H9 (cell line): ENCODE data around the gene TM9SF3. TPM values are rescaled to one million over a fixed set of nuclear protein-coding genes. Genes with fewer than 3 reads are reported as not detected.

Experiments used
- DNase-seq: peaks from one replicate; pipeline ENCODE4 v3.0.0-alpha.2; 2017
- H2AFZ ChIP-seq: one replicate; pipeline ENCODE4 v1.6.1; 2013; ENCODE audit warnings: mild to moderate bottlenecking, low read length, control low read depth, moderate library complexity
- H2AK5ac ChIP-seq: 2 replicates; pipeline ENCODE4 v1.6.1; 2013; ENCODE audit warnings: low read length, control low read depth, mixed read lengths; ENCODE audit not compliant: insufficient read length
- H2BK120ac ChIP-seq: one replicate; pipeline ENCODE4 v1.6.1; 2013; ENCODE audit warnings: low read depth, mild to moderate bottlenecking, low read length, control low read depth, inconsistent platforms; ENCODE audit not compliant: poor library complexity, severe bottlenecking
- H2BK12ac ChIP-seq: 2 replicates; pipeline ENCODE4 v1.6.1; 2013; ENCODE audit warnings: low read length, control low read depth, mixed read lengths, low read depth; ENCODE audit not compliant: insufficient read length
- H2BK15ac ChIP-seq: 2 replicates; pipeline ENCODE4 v1.6.1; 2013; ENCODE audit warnings: low read depth, low read length, control low read depth
- H2BK20ac ChIP-seq: one replicate; pipeline ENCODE4 v1.6.1; 2013; ENCODE audit warnings: low read depth, mild to moderate bottlenecking, low read length, control low read depth, inconsistent platforms; ENCODE audit not compliant: poor library complexity, severe bottlenecking
- H2BK5ac ChIP-seq: 2 replicates; pipeline ENCODE4 v1.6.1; 2013; ENCODE audit warnings: low read length, control low read depth, mixed read lengths; ENCODE audit not compliant: insufficient read length
- H3K14ac ChIP-seq: 2 replicates; pipeline ENCODE4 v1.6.1; 2013; ENCODE audit warnings: low read length, control low read depth; ENCODE audit not compliant: insufficient read depth
- H3K18ac ChIP-seq: 2 replicates; pipeline ENCODE4 v1.6.1; 2013; ENCODE audit warnings: low read depth, mild to moderate bottlenecking, mixed read lengths, low read length, control low read depth; ENCODE audit not compliant: insufficient read length
- H3K23ac ChIP-seq: 2 replicates; pipeline ENCODE4 v1.6.1; 2013; ENCODE audit warnings: low read length, control low read depth, mixed read lengths, low read depth; ENCODE audit not compliant: insufficient read length
- H3K23me2 ChIP-seq: 2 replicates; pipeline ENCODE4 v1.6.1; 2013; ENCODE audit warnings: low read depth, mild to moderate bottlenecking, mixed read lengths, low read length, control low read depth; ENCODE audit not compliant: insufficient read length, poor library complexity, severe bottlenecking
- H3K27ac ChIP-seq: 2 replicates; pipeline ENCODE4 v1.5.1; 2013; ENCODE audit warnings: low read length, control low read depth, mixed read lengths, low read depth; ENCODE audit not compliant: insufficient read length
- H3K27me3 ChIP-seq: 2 replicates; pipeline ENCODE4 v1.6.1; 2013; ENCODE audit warnings: low read length, control low read depth, inconsistent platforms; ENCODE audit not compliant: insufficient read depth
- H3K4ac ChIP-seq: 2 replicates; pipeline ENCODE4 v1.6.1; 2013; ENCODE audit warnings: low read depth, mild to moderate bottlenecking, control low read depth, inconsistent platforms, low read length, moderate library complexity
- H3K4me1 ChIP-seq: 2 replicates; pipeline ENCODE4 v1.6.1; 2013; ENCODE audit warnings: low read length, control low read depth, inconsistent platforms; ENCODE audit not compliant: insufficient read depth
- H3K4me2 ChIP-seq: 2 replicates; pipeline ENCODE4 v1.6.1; 2013; ENCODE audit warnings: low read length, control low read depth, mixed read lengths; ENCODE audit not compliant: insufficient read length, insufficient read depth
- H3K56ac ChIP-seq: 2 replicates; pipeline ENCODE4 v1.6.1; 2013; ENCODE audit warnings: low read depth, mild to moderate bottlenecking, mixed read lengths, low read length, control low read depth; ENCODE audit not compliant: insufficient read length
- H3K79me1 ChIP-seq: 2 replicates; pipeline ENCODE4 v1.6.1; 2013; ENCODE audit warnings: low read depth, mild to moderate bottlenecking, moderate library complexity, low read length, control low read depth, inconsistent platforms; ENCODE audit not compliant: insufficient read depth, poor library complexity, severe bottlenecking
- H3K79me2 ChIP-seq: 2 replicates; pipeline ENCODE4 v1.6.1; 2013; ENCODE audit warnings: low read length, control low read depth, inconsistent platforms; ENCODE audit not compliant: insufficient read depth
- H3K9ac ChIP-seq: 2 replicates; pipeline ENCODE4 v1.6.1; 2013; ENCODE audit warnings: low read length, control low read depth, mixed read lengths; ENCODE audit not compliant: insufficient read length; ENCODE audit errors: extremely low read depth
- H3K9me3 ChIP-seq: one replicate; pipeline ENCODE4 v1.6.1; 2013; ENCODE audit warnings: low read depth, low read length, inconsistent platforms; ENCODE audit not compliant: control insufficient read depth
- H3T11ph ChIP-seq: one replicate; pipeline ENCODE4 v1.6.1; 2013; ENCODE audit warnings: mild to moderate bottlenecking, low read length, control low read depth, inconsistent platforms
- H4K20me1 ChIP-seq: one replicate; pipeline ENCODE4 v1.6.1; 2013; ENCODE audit not compliant: control insufficient read depth, insufficient read length, insufficient read depth
- H4K5ac ChIP-seq: 2 replicates; pipeline ENCODE4 v1.6.1; 2013; ENCODE audit warnings: low read depth, mild to moderate bottlenecking, mixed read lengths, low read length, control low read depth; ENCODE audit not compliant: insufficient read length
- H4K8ac ChIP-seq: replicated peaks from 2 replicates; pipeline ENCODE4 v1.6.1; 2013; ENCODE audit warnings: low read length, control low read depth, mixed read lengths, low read depth; ENCODE audit not compliant: insufficient read length
- H4K91ac ChIP-seq: 2 replicates; pipeline ENCODE4 v1.6.1; 2013; ENCODE audit warnings: low read depth, mild to moderate bottlenecking, moderate library complexity, mixed read lengths, low read length, control low read depth; ENCODE audit not compliant: insufficient read length
- H3K27ac Mint-ChIP-seq, 3 experiments: 2 replicates in 2 of 3; 3 replicates in 1 of 3; pipeline ENCODE4 v1.8.0; 2020 to 2021; ENCODE audit warnings: mixed read lengths in 3 of 3, mild to moderate bottlenecking in 1 of 3, moderate library complexity in 1 of 3
- H3K27me3 Mint-ChIP-seq: 2 replicates; pipeline ENCODE4 v1.8.0; 2021; ENCODE audit warnings: low read depth, mild to moderate bottlenecking, moderate library complexity, mixed read lengths
- H3K36me3 Mint-ChIP-seq, 3 experiments: 2 replicates in 2 of 3; 3 replicates in 1 of 3; pipeline ENCODE4 v1.8.0; 2020 to 2021; ENCODE audit warnings: low read depth in 3 of 3, mixed read lengths in 3 of 3; ENCODE audit not compliant: insufficient read depth in 1 of 3
- H3K4me1 Mint-ChIP-seq, 2 experiments: 2 replicates each; pipeline ENCODE4 v1.8.0; 2020; ENCODE audit warnings: mixed read lengths in 2 of 2
- H3K4me3 Mint-ChIP-seq, 2 experiments: 2 replicates in 1 of 2; 3 replicates in 1 of 2; pipeline ENCODE4 v1.8.0; 2020 to 2021; ENCODE audit warnings: mild to moderate bottlenecking in 2 of 2, mixed read lengths in 2 of 2, moderate library complexity in 1 of 2
- H3K9me3 Mint-ChIP-seq, 2 experiments: 2 replicates in 1 of 2; 3 replicates in 1 of 2; pipeline ENCODE4 v1.8.0; 2020; ENCODE audit warnings: mild to moderate bottlenecking in 2 of 2, mixed read lengths in 2 of 2, moderate library complexity in 1 of 2
- WGBS: extraction: QIAGEN DNeasy Blood & Tissue Kit; methylation state at CpG from one replicate; pipeline ENCODE4 v1.1.7; 2013; ENCODE audit warnings: missing lambda C conversion rate, low lambda C conversion rate, mixed read lengths; ENCODE audit not compliant: insufficient read length; ENCODE audit errors: extremely low coverage; 5-methylcytosine and 5-hydroxymethylcytosine counted together
- total RNA-seq: library from RNA; stranded (reverse); gene quantifications from 2 replicates; pipeline ENCODE4 v1.2.1, GENCODE V29; 2021
- TF ChIP-seq, protein P1 (sequence below): fragments of 200-600 bp; sonication (generic); conservative IDR thresholded peaks from 3 replicates; pipeline ENCODE4 v1.8.0; 2021; ENCODE audit warnings: antibody characterized with exemption, mild to moderate bottlenecking

Gene TM9SF3
- total RNA-seq, 1 experiment from 2014 or later, result 120 TPM

DNA sequence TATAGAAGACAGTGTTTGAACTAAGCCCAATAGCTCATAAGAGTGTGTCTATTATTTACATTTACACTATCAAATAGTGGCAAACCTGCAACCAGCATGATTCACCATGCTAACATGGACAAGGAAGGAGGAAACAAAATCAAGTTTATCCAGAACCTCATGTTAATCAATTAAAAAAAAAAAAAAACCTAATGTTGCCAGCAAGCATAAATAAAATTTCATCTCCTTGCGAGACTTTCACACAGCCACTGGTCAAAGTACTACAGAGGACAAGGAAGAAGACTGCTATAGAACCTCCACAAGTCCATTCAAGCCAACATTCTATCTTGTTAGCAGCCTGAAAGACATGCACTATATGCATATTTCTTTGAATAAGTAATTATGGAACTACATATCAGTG is 9.7 kb downstream of the TM9SF3 start:
- H2AK5ac ChIP-seq, result no peak overlapping the region
- peaks cover 4% of the 10 kb centered on the region for H3K79me1 ChIP-seq
- no peak overlapping the region for H3K23ac ChIP-seq
- no peak overlapping the region for H2BK15ac ChIP-seq
- H3K4me1 ChIP-seq, result no peaks in the 10 kb centered on the region
- no peak overlapping the region for H2BK5ac ChIP-seq
- H3K27ac ChIP-seq, result no peak overlapping the region
- H3K14ac ChIP-seq, result no peak overlapping the region
- no peak overlapping the region for H3K4me2 ChIP-seq
- no peak for DNase-seq
- H3K4ac ChIP-seq, result no peak overlapping the region
- no peak overlapping the region for H2BK20ac ChIP-seq
- no peak overlapping the region for H4K5ac ChIP-seq
- no peak overlapping the region for H3K18ac ChIP-seq
- no peaks in the 10 kb centered on the region for H3K9me3 Mint-ChIP-seq
- peaks cover 26 to 30% of the 10 kb centered on the region in 2 experiments for H3K4me1 Mint-ChIP-seq
- H3K27me3 ChIP-seq, result no peaks in the 10 kb centered on the region
- H3K23me2 ChIP-seq, result no peaks in the 10 kb centered on the region
- TF ChIP-seq, protein P1, sequence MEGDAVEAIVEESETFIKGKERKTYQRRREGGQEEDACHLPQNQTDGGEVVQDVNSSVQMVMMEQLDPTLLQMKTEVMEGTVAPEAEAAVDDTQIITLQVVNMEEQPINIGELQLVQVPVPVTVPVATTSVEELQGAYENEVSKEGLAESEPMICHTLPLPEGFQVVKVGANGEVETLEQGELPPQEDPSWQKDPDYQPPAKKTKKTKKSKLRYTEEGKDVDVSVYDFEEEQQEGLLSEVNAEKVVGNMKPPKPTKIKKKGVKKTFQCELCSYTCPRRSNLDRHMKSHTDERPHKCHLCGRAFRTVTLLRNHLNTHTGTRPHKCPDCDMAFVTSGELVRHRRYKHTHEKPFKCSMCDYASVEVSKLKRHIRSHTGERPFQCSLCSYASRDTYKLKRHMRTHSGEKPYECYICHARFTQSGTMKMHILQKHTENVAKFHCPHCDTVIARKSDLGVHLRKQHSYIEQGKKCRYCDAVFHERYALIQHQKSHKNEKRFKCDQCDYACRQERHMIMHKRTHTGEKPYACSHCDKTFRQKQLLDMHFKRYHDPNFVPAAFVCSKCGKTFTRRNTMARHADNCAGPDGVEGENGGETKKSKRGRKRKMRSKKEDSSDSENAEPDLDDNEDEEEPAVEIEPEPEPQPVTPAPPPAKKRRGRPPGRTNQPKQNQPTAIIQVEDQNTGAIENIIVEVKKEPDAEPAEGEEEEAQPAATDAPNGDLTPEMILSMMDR, result no peak
- no peak overlapping the region for H3T11ph ChIP-seq
- H3K27ac Mint-ChIP-seq, result no peak overlapping the region
- H2AFZ ChIP-seq, result no peak overlapping the region
- H4K91ac ChIP-seq, result no peak overlapping the region
- no peak overlapping the region for H3K56ac ChIP-seq
- peaks cover 9 to 21% (median 20%) of the 10 kb centered on the region in 3 experiments; a peak in 6 of 7 replicates for H3K36me3 Mint-ChIP-seq
- H3K9me3 ChIP-seq, result no peaks in the 10 kb centered on the region
- no peaks in the 10 kb centered on the region for H4K20me1 ChIP-seq
- H4K8ac ChIP-seq, result no peak overlapping the region
- H2BK120ac ChIP-seq, result no peak overlapping the region
- H3K79me2 ChIP-seq, result peaks cover 26% of the 10 kb centered on the region; the same call in 1 of the 2 replicates
- H3K9ac ChIP-seq, result no peak overlapping the region
- no peak overlapping the region for H3K4me3 Mint-ChIP-seq
- WGBS, result no CpG with 5 or more reads among the region's 1 CpG
- H3K27me3 Mint-ChIP-seq, result no peaks in the 10 kb centered on the region
- H2BK12ac ChIP-seq, result no peak overlapping the region
